H9 (cell line): ENCODE data around the gene AKR1E2. TPM values are rescaled to one million over a fixed set of nuclear protein-coding genes. Genes with fewer than 3 reads are reported as not detected.

Experiments used
- DNase-seq: peaks from one replicate; pipeline ENCODE4 v3.0.0-alpha.2; 2017
- H2AFZ ChIP-seq: one replicate; pipeline ENCODE4 v1.6.1; 2013; ENCODE audit warnings: mild to moderate bottlenecking, low read length, control low read depth, moderate library complexity
- H2AK5ac ChIP-seq: 2 replicates; pipeline ENCODE4 v1.6.1; 2013; ENCODE audit warnings: low read length, control low read depth, mixed read lengths; ENCODE audit not compliant: insufficient read length
- H2BK120ac ChIP-seq: one replicate; pipeline ENCODE4 v1.6.1; 2013; ENCODE audit warnings: low read depth, mild to moderate bottlenecking, low read length, control low read depth, inconsistent platforms; ENCODE audit not compliant: poor library complexity, severe bottlenecking
- H2BK12ac ChIP-seq: 2 replicates; pipeline ENCODE4 v1.6.1; 2013; ENCODE audit warnings: low read length, control low read depth, mixed read lengths, low read depth; ENCODE audit not compliant: insufficient read length
- H2BK15ac ChIP-seq: 2 replicates; pipeline ENCODE4 v1.6.1; 2013; ENCODE audit warnings: low read depth, low read length, control low read depth
- H2BK20ac ChIP-seq: one replicate; pipeline ENCODE4 v1.6.1; 2013; ENCODE audit warnings: low read depth, mild to moderate bottlenecking, low read length, control low read depth, inconsistent platforms; ENCODE audit not compliant: poor library complexity, severe bottlenecking
- H2BK5ac ChIP-seq: 2 replicates; pipeline ENCODE4 v1.6.1; 2013; ENCODE audit warnings: low read length, control low read depth, mixed read lengths; ENCODE audit not compliant: insufficient read length
- H3K14ac ChIP-seq: 2 replicates; pipeline ENCODE4 v1.6.1; 2013; ENCODE audit warnings: low read length, control low read depth; ENCODE audit not compliant: insufficient read depth
- H3K18ac ChIP-seq: 2 replicates; pipeline ENCODE4 v1.6.1; 2013; ENCODE audit warnings: low read depth, mild to moderate bottlenecking, mixed read lengths, low read length, control low read depth; ENCODE audit not compliant: insufficient read length
- H3K23ac ChIP-seq: 2 replicates; pipeline ENCODE4 v1.6.1; 2013; ENCODE audit warnings: low read length, control low read depth, mixed read lengths, low read depth; ENCODE audit not compliant: insufficient read length
- H3K23me2 ChIP-seq: 2 replicates; pipeline ENCODE4 v1.6.1; 2013; ENCODE audit warnings: low read depth, mild to moderate bottlenecking, mixed read lengths, low read length, control low read depth; ENCODE audit not compliant: insufficient read length, poor library complexity, severe bottlenecking
- H3K27ac ChIP-seq: 2 replicates; pipeline ENCODE4 v1.5.1; 2013; ENCODE audit warnings: low read length, control low read depth, mixed read lengths, low read depth; ENCODE audit not compliant: insufficient read length
- H3K27me3 ChIP-seq: 2 replicates; pipeline ENCODE4 v1.6.1; 2013; ENCODE audit warnings: low read length, control low read depth, inconsistent platforms; ENCODE audit not compliant: insufficient read depth
- H3K4ac ChIP-seq: 2 replicates; pipeline ENCODE4 v1.6.1; 2013; ENCODE audit warnings: low read depth, mild to moderate bottlenecking, control low read depth, inconsistent platforms, low read length, moderate library complexity
- H3K4me1 ChIP-seq: 2 replicates; pipeline ENCODE4 v1.6.1; 2013; ENCODE audit warnings: low read length, control low read depth, inconsistent platforms; ENCODE audit not compliant: insufficient read depth
- H3K4me2 ChIP-seq: 2 replicates; pipeline ENCODE4 v1.6.1; 2013; ENCODE audit warnings: low read length, control low read depth, mixed read lengths; ENCODE audit not compliant: insufficient read length, insufficient read depth
- H3K56ac ChIP-seq: 2 replicates; pipeline ENCODE4 v1.6.1; 2013; ENCODE audit warnings: low read depth, mild to moderate bottlenecking, mixed read lengths, low read length, control low read depth; ENCODE audit not compliant: insufficient read length
- H3K79me1 ChIP-seq: 2 replicates; pipeline ENCODE4 v1.6.1; 2013; ENCODE audit warnings: low read depth, mild to moderate bottlenecking, moderate library complexity, low read length, control low read depth, inconsistent platforms; ENCODE audit not compliant: insufficient read depth, poor library complexity, severe bottlenecking
- H3K79me2 ChIP-seq: 2 replicates; pipeline ENCODE4 v1.6.1; 2013; ENCODE audit warnings: low read length, control low read depth, inconsistent platforms; ENCODE audit not compliant: insufficient read depth
- H3K9ac ChIP-seq: 2 replicates; pipeline ENCODE4 v1.6.1; 2013; ENCODE audit warnings: low read length, control low read depth, mixed read lengths; ENCODE audit not compliant: insufficient read length; ENCODE audit errors: extremely low read depth
- H3K9me3 ChIP-seq: one replicate; pipeline ENCODE4 v1.6.1; 2013; ENCODE audit warnings: low read depth, low read length, inconsistent platforms; ENCODE audit not compliant: control insufficient read depth
- H3T11ph ChIP-seq: one replicate; pipeline ENCODE4 v1.6.1; 2013; ENCODE audit warnings: mild to moderate bottlenecking, low read length, control low read depth, inconsistent platforms
- H4K20me1 ChIP-seq: one replicate; pipeline ENCODE4 v1.6.1; 2013; ENCODE audit not compliant: control insufficient read depth, insufficient read length, insufficient read depth
- H4K5ac ChIP-seq: 2 replicates; pipeline ENCODE4 v1.6.1; 2013; ENCODE audit warnings: low read depth, mild to moderate bottlenecking, mixed read lengths, low read length, control low read depth; ENCODE audit not compliant: insufficient read length
- H4K8ac ChIP-seq: replicated peaks from 2 replicates; pipeline ENCODE4 v1.6.1; 2013; ENCODE audit warnings: low read length, control low read depth, mixed read lengths, low read depth; ENCODE audit not compliant: insufficient read length
- H4K91ac ChIP-seq: 2 replicates; pipeline ENCODE4 v1.6.1; 2013; ENCODE audit warnings: low read depth, mild to moderate bottlenecking, moderate library complexity, mixed read lengths, low read length, control low read depth; ENCODE audit not compliant: insufficient read length
- H3K27ac Mint-ChIP-seq, 3 experiments: 2 replicates in 2 of 3; 3 replicates in 1 of 3; pipeline ENCODE4 v1.8.0; 2020 to 2021; ENCODE audit warnings: mixed read lengths in 3 of 3, mild to moderate bottlenecking in 1 of 3, moderate library complexity in 1 of 3
- H3K27me3 Mint-ChIP-seq: 2 replicates; pipeline ENCODE4 v1.8.0; 2021; ENCODE audit warnings: low read depth, mild to moderate bottlenecking, moderate library complexity, mixed read lengths
- H3K36me3 Mint-ChIP-seq, 3 experiments: 2 replicates in 2 of 3; 3 replicates in 1 of 3; pipeline ENCODE4 v1.8.0; 2020 to 2021; ENCODE audit warnings: low read depth in 3 of 3, mixed read lengths in 3 of 3; ENCODE audit not compliant: insufficient read depth in 1 of 3
- H3K4me1 Mint-ChIP-seq, 2 experiments: 2 replicates each; pipeline ENCODE4 v1.8.0; 2020; ENCODE audit warnings: mixed read lengths in 2 of 2
- H3K4me3 Mint-ChIP-seq, 2 experiments: 2 replicates in 1 of 2; 3 replicates in 1 of 2; pipeline ENCODE4 v1.8.0; 2020 to 2021; ENCODE audit warnings: mild to moderate bottlenecking in 2 of 2, mixed read lengths in 2 of 2, moderate library complexity in 1 of 2
- H3K9me3 Mint-ChIP-seq, 2 experiments: 2 replicates in 1 of 2; 3 replicates in 1 of 2; pipeline ENCODE4 v1.8.0; 2020; ENCODE audit warnings: mild to moderate bottlenecking in 2 of 2, mixed read lengths in 2 of 2, moderate library complexity in 1 of 2
- CTCF ChIP-seq: fragments of 200-600 bp; sonication (generic); conservative IDR thresholded peaks from 3 replicates; pipeline ENCODE4 v1.8.0; 2021; ENCODE audit warnings: antibody characterized with exemption, mild to moderate bottlenecking
- WGBS: extraction: QIAGEN DNeasy Blood & Tissue Kit; methylation state at CpG from one replicate; pipeline ENCODE4 v1.1.7; 2013; ENCODE audit warnings: missing lambda C conversion rate, low lambda C conversion rate, mixed read lengths; ENCODE audit not compliant: insufficient read length; ENCODE audit errors: extremely low coverage; 5-methylcytosine and 5-hydroxymethylcytosine counted together
- total RNA-seq: library from RNA; stranded (reverse); gene quantifications from 2 replicates; pipeline ENCODE4 v1.2.1, GENCODE V29; 2021

Gene AKR1E2
- total RNA-seq, 1 experiment from 2014 or later = 2.2 TPM

- no peaks in the 10 kb centered on the region for H3K79me2 ChIP-seq
- H2BK120ac ChIP-seq = no peak overlapping the region
- H2BK20ac ChIP-seq = no peak overlapping the region
- no peak overlapping the region for H3K56ac ChIP-seq
- no peak overlapping the region for H3K18ac ChIP-seq
- no peak overlapping the region for H2BK15ac ChIP-seq
- no peak overlapping the region for H4K5ac ChIP-seq
- DNase-seq = no peak
- Mint-ChIP-seq H3K4me3 (no peak overlapping the region), H3K27me3 (no peaks in the 10 kb centered on the region), H3K4me1 (peaks cover 5% of the 10 kb centered on the region in 2 experiments), H3K36me3 (no peaks in the 10 kb centered on the region; a peak in 1 of 7 replicates), H3K27ac (no peak overlapping the region), H3K9me3 (peaks cover 5 to 44% of the 10 kb centered on the region in 2 experiments; a peak in 4 of 5 replicates)
- H3K79me1 ChIP-seq = no peaks in the 10 kb centered on the region
- no peak overlapping the region for H4K91ac ChIP-seq
- H3K27me3 ChIP-seq = no peaks in the 10 kb centered on the region
- H2AK5ac ChIP-seq = no peak overlapping the region
- H3K14ac ChIP-seq = no peak overlapping the region
- H2BK12ac ChIP-seq = no peak overlapping the region
- no peaks in the 10 kb centered on the region for H3K4me1 ChIP-seq
- WGBS = no CpG with 5 or more reads among the region's 3 CpGs
- H3K4ac ChIP-seq = no peak overlapping the region
- no peaks in the 10 kb centered on the region for H3K23me2 ChIP-seq
- TF ChIP-seq CTCF = no peak
- no peak overlapping the region for H2BK5ac ChIP-seq
- H4K8ac ChIP-seq = no peak overlapping the region
- H3T11ph ChIP-seq = no peak overlapping the region
- H3K27ac ChIP-seq = no peak overlapping the region
- no peak overlapping the region for H2AFZ ChIP-seq
- no peak overlapping the region for H3K9ac ChIP-seq
- no peak overlapping the region for H3K23ac ChIP-seq
- no peak overlapping the region for H3K4me2 ChIP-seq
- no peaks in the 10 kb centered on the region for H4K20me1 ChIP-seq
- H3K9me3 ChIP-seq = no peaks in the 10 kb centered on the region
Measured at GRCh38 chr10:4868357-4868657, 42.3 kb downstream of the AKR1E2 start.
